ENCODE results near the gene MMP24OS.

The MMP24OS gene

GRCh38 chr20:35252037-35252461 lies 25.9 kb downstream of the MMP24OS start:
- Histone ChIP-seq H3K4me3 (replicated peaks; ENCODE audit: insufficient read depth, low read length) (no peak overlapping the region), H3K27ac (replicated peaks) (no peak overlapping the region), H3K27me3 (ENCODE audit: insufficient read depth, poor library complexity, severe bottlenecking) (no peaks in the 10 kb centered on the region)
- DNase-seq (ENCODE audit: low read depth in 1 of 2, low spot score in 1 of 2), result no peak
- TF ChIP-seq REST (IDR thresholded peaks at IDR 0.05; ENCODE audit: insufficient replicate concordance, low read depth) (no peak), POLR2AphosphoS5 (IDR thresholded peaks at IDR 0.05; ENCODE audit: low read depth) (no peak), SPI1 (IDR thresholded peaks at IDR 0.05; ENCODE audit: borderline replicate concordance, low read depth) (no peak), GABPA (IDR thresholded peaks at IDR 0.05; ENCODE audit: low read depth) (no peak), CTCF (IDR thresholded peaks at IDR 0.05; ENCODE audit: insufficient read depth, low read length) (no peak)

- Histone ChIP-seq H3K4me3 (replicated peaks; ENCODE audit: insufficient read depth, low read length) (no peak overlapping the region), H3K27me3 (ENCODE audit: insufficient read depth, poor library complexity, severe bottlenecking) (no peaks in the 10 kb centered on the region), H3K27ac (replicated peaks) (no peak overlapping the region)
- no peak for DNase-seq (ENCODE audit: low read depth in 1 of 2, low spot score in 1 of 2)
- TF ChIP-seq CTCF (IDR thresholded peaks at IDR 0.05; ENCODE audit: insufficient read depth, low read length) (no peak), SPI1 (IDR thresholded peaks at IDR 0.05; ENCODE audit: borderline replicate concordance, low read depth) (no peak), GABPA (IDR thresholded peaks at IDR 0.05; ENCODE audit: low read depth) (no peak), REST (IDR thresholded peaks at IDR 0.05; ENCODE audit: insufficient replicate concordance, low read depth) (no peak), POLR2AphosphoS5 (IDR thresholded peaks at IDR 0.05; ENCODE audit: low read depth) (no peak)
Observed at GRCh38 chr20:35251613-35251940, 26.3 kb downstream of the MMP24OS start.

- Histone ChIP-seq H3K27ac (replicated peaks) (no peak overlapping the region), H3K27me3 (ENCODE audit: insufficient read depth, poor library complexity, severe bottlenecking) (no peaks in the 10 kb centered on the region), H3K4me3 (replicated peaks; ENCODE audit: insufficient read depth, low read length) (no peak overlapping the region)
- TF ChIP-seq POLR2AphosphoS5 (IDR thresholded peaks at IDR 0.05; ENCODE audit: low read depth) (no peak), CTCF (IDR thresholded peaks at IDR 0.05; ENCODE audit: insufficient read depth, low read length) (no peak), REST (IDR thresholded peaks at IDR 0.05; ENCODE audit: insufficient replicate concordance, low read depth) (no peak), SPI1 (IDR thresholded peaks at IDR 0.05; ENCODE audit: borderline replicate concordance, low read depth) (no peak), GABPA (IDR thresholded peaks at IDR 0.05; ENCODE audit: low read depth) (no peak)
- no peak for DNase-seq (ENCODE audit: low read depth in 1 of 2, low spot score in 1 of 2)
Observed at GRCh38 chr20:35248641-35249475, 29.1 kb downstream of the MMP24OS start.
